GM06990 (cell line): ENCODE measurements around the gene RGS16.
"Not testable (repeated sequence)": the region's sequence is repeated elsewhere in the genome, so short reads cannot be mapped to it uniquely, and the experiment has no call there.

Source experiments
- DNase-seq: peaks from one replicate; pipeline ENCODE4 v3.0.0-alpha.2; 2011; ENCODE audit not compliant: insufficient read length; ENCODE audit errors: extremely low read depth
- H3K27me3 ChIP-seq: replicated peaks from 2 replicates; pipeline ENCODE4 v1.6.0; 2011; ENCODE audit warnings: low read length; ENCODE audit not compliant: control insufficient read depth, insufficient read depth
- H3K36me3 ChIP-seq: 2 replicates; pipeline ENCODE4 v1.5.1; 2011; ENCODE audit warnings: low read length; ENCODE audit not compliant: control insufficient read depth, insufficient read depth
- H3K4me3 ChIP-seq: replicated peaks from 2 replicates; pipeline ENCODE4 v1.5.1; 2011; ENCODE audit warnings: low read depth, mild to moderate bottlenecking, control low read depth, low read length
- CTCF ChIP-seq: IDR thresholded peaks from 2 replicates; pipeline ENCODE4 v1.5.1; 2011; ENCODE audit warnings: low read length, control low read depth, mild to moderate bottlenecking, inconsistent platforms; ENCODE audit not compliant: insufficient read depth, poor library complexity, severe bottlenecking

RGS16 gene

GRCh38 chr1:182633031-182633430 is 28.8 kb upstream of the RGS16 start:
- H3K36me3 ChIP-seq, result no peaks in the 10 kb centered on the region
- no peak for DNase-seq
- no peaks in the 10 kb centered on the region for H3K27me3 ChIP-seq
- no peak for TF ChIP-seq CTCF
- H3K4me3 ChIP-seq, result no peak overlapping the region

DNA sequence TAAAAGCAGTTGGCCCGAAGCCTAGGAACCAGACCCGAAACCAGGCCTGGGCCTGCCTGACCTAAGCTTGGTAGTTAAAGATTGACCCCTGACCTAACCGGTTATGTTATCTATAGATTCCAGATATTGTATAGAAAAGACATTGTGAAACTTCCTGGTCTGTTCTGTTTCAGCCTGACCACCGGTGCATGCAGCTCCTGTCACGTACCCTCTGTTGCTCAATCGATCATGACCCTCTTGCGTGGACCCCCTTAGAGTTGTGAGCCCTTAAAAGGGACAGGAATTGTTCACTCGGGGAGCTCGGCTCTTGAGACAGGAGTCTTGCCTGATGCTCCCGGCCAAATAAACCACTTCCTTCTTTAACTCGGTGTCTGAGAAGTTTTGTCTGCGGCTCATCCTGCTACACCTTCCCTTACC is 28.3 kb upstream of the RGS16 start:
- not testable (repeated sequence) for H3K27me3 ChIP-seq, DNase-seq, H3K4me3 ChIP-seq, H3K36me3 ChIP-seq

GRCh38 chr1:182631954-182632353 is 27.8 kb upstream of the RGS16 start:
- TF ChIP-seq CTCF, result no peak
- H3K27me3 ChIP-seq, result no peaks in the 10 kb centered on the region
- H3K36me3 ChIP-seq, result no peaks in the 10 kb centered on the region
- no peak for DNase-seq
- no peak overlapping the region for H3K4me3 ChIP-seq

DNA sequence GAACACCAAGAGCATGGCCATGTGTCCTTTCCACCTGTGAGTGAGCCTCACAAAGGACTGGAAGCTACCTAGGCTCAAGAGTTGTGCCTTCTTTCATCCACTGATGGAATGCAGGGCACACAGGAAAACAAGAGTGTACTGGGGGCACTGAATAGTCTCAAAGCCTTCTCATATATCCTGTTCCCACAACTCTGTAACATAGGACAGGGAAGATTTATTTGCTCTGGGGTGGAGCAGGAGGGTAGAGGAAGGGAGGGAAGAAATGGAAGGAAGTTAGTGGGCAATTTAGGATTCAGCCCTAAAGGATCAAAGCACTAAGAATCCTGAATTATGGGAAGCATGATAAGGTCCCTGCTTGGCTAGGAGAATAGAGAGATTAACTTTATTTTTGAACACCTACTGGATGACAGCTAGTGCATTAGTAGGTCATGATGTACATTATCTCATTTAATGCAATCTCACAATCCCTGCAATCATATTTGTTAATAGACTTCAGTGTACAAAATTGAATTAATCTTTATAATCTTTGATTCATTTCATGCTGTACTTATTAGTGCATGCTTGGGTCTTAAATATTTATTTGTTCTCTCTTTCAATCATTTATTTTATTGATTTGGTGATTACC is 27.0 kb upstream of the RGS16 start:
- no peak for TF ChIP-seq CTCF

GRCh38 chr1:182630586-182630985 is 26.4 kb upstream of the RGS16 start:
- TF ChIP-seq CTCF, result no peak
- H3K27me3 ChIP-seq, result no peaks in the 10 kb centered on the region
- H3K36me3 ChIP-seq, result no peaks in the 10 kb centered on the region
- no peak overlapping the region for H3K4me3 ChIP-seq
- no peak for DNase-seq

More for the DNA sequence above, 27.0 kb upstream of the RGS16 start:
- no peaks in the 10 kb centered on the region for H3K27me3 ChIP-seq
- H3K36me3 ChIP-seq, result no peaks in the 10 kb centered on the region
- H3K4me3 ChIP-seq, result no peak overlapping the region
- DNase-seq, result no peak

GRCh38 chr1:182629499-182630096 is 25.4 kb upstream of the RGS16 start:
- no peak for DNase-seq
- no peak overlapping the region for H3K4me3 ChIP-seq
- no peaks in the 10 kb centered on the region for H3K36me3 ChIP-seq
- H3K27me3 ChIP-seq, result no peaks in the 10 kb centered on the region
- TF ChIP-seq CTCF, result no peak
